DMS114 treated with DMSO at 0.1 percent for 48 hours (cell line): ENCODE data around the gene FBXO33.
"Not testable (repeated sequence)": the region's sequence is repeated elsewhere in the genome, so short reads cannot be mapped to it uniquely, and the experiment has no call there.

ENCODE experiments used
- DNase-seq: peaks from one replicate; lab custom pipeline; 2025; ENCODE audit not compliant: unreplicated experiment; lab: John Stamatoyannopoulos, UW

The FBXO33 gene

DNA sequence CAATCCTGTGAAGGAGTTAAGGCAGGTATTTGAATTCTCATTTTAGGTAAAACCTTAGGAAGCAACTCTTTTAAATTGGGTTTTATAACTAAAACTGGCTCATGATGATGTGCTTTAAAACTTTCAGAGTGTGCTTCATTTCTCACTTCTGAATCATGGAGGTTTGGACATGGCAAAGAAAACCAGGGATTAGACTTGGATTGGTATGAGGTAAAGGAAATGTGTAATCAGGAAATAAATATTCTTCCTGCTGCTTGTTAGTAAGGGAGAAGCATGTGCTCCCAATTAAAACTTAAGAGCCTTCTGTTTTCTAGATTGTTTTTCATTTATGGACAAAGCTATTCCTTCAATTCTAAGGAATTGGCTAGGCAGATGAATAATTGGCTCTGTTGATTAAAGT lies 57.4 kb downstream of the FBXO33 start:
- DNase-seq = no peak

DNA sequence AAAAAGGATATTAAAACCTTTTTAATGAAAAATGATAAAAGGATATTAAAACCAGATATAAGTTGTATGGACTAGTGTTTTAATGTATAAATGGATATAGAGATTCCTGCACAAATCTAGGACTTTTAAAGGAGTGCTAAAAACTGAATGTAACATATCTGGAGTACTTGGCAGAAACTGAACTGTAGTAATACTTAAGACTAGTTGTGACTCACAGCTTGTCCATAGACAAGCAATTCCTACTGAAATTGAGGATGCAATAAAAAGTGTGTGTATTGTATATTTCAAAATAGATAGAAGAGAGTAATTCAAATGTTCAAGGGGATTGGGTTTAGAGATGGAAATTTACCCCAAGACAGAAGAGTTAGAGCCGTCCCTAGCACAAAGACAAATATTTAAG lies 59.6 kb downstream of the FBXO33 start:
- no peak for DNase-seq

DNA sequence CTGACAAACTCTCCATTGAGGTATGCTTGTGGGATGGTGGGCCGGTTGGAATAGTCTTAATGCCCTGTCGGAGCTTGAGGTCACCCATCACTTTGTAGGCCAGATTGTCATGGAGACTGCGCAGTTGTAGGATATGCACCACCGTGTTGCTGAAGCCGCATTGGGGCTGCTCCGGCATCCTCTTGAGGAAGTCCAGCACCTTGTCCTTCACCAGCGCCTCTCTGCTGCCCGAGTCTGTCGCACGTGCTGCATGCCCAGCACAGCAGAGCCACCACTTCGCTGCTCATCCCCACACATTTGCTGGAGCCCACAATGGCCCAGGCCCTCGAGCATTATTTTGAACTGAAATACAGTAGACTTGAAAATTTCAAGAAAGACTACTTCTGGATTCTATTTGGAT lies 61.8 kb downstream of the FBXO33 start:
- DNase-seq = no peak

DNA sequence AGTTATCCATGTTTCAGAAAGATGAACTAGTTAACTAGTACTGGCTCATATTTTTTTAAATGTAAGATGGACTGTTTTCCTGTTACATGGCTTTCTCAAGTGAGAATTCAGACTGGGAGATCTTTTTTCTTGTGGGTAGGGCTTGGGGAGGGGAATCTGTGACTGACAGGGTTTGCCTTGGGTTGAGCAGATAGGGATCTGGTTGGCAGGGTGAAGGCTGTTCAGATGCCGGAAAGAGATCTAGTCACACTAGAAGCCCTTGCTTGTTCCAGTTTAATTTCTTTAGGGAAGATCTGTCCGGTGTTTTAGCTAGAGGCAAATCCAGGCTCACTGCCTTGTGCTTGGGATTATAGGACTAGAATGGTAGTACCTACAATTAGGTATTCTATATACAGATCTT lies 63.2 kb downstream of the FBXO33 start:
- no peak for DNase-seq

DNA sequence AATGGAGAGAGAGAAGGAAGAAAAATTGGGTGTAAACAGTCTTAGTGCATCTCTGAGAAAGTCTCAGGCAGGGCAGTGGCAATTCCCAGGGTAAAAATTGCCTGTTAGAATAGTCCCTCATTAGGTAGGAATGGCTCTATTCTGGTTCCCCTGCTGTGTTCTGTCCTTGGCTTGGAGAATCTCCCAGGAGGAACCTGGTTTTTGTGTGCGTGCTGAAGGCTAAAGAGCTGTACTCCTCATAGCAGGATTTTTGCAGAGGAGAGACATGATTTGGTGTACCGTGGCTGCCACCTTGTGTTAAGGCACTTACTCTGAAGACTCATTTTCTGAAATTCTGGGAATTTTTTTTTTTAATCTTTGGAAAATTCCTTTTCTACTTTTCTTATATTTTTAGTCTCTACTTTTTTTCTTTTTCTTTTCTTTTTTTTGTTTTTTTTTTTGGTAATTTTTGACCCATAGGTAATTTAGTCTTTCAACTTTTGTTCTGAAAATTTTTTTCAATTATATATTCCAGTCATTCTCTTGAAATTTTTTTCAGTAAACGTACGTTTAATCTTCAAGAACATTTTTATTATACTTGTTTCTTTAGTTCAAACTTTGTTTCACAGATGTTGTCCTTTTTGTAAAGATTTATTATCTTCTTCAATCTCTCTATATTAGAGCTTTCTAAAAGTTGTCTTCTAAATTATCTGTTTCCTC lies 63.8 kb downstream of the FBXO33 start:
- DNase-seq = peak; percentile 55

DNA sequence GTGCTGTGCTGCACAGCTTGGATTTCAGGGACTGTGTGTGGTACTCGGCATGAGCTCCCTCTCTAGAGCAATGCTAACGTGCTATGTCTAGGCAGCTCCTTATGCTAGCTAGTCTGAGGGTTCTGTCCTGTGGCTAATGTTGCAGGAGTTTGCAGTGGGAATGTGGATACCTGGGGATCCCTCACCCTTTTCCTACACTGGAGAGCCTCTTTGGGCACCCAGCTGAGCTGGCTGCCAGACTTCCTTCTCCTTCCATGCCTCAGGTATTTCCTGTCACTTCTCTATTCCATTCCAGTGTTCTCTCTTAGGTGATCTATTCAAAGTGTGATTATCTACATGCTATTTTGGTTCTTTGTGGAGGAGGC lies 64.9 kb downstream of the FBXO33 start:
- DNase-seq = no peak

DNA sequence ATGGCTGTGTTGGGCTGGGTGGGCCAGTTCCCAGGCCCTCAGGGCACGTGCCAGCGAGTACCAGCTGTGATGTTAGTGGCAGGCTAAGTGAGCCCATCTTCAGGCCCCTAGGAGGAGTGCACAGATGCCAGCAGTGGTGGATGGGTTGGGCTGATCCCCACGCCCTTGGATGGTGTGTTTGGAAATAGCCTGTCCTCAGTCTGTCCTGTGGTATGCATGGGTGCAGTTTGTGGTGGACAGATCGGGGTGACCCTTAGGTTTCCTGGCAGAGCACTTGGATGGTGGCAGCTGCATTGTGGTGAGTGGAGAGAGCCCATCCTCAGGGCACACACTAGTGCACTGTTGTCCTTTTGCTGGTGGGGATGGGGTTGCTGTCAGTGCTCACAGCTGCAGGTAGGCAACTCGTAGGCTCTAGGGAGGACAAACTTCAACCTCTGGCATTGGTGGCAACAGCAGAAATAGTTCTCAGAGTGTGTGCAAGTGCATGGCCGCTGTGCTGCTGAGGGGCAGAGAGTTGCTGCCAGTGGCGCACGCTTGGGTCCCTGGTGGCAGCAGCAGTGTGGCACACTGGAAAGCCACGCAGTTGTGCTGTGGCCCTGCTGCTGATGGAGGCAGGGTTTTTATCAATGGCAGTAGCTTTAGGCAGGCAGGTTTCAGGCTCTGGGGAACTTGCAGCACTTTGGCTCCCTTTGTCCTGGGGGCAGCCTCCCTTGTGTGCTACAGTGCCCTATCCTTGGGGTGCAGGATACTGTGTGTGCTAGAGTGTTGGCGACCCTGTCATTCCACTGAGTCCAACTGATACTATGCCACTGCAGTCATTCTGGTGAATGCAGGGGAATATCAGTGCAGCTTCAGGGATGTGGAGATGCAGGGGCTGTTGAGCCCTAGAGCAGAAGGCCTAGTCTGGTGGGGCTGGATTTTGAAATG lies 65.5 kb downstream of the FBXO33 start:
- DNase-seq = no peak

DNA sequence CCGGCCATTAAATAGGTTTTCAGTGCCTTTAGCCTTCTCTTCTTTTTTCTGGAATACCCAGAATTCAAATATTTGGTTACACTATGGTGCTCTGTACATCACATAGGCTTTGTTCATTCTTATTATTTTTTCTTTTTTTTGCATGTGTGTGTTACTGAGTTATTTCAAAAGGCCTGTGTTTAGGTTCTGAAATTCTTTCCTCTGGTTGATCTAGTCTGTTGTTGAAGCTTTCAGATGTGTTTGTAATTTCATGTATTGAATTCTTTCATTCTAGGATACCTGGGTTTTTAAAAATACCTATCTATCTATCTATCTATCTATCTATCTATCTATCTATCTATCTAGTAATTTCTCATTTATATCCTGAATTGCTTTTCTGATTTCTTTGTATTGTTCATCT lies 66.9 kb downstream of the FBXO33 start:
- DNase-seq = no peak

DNA sequence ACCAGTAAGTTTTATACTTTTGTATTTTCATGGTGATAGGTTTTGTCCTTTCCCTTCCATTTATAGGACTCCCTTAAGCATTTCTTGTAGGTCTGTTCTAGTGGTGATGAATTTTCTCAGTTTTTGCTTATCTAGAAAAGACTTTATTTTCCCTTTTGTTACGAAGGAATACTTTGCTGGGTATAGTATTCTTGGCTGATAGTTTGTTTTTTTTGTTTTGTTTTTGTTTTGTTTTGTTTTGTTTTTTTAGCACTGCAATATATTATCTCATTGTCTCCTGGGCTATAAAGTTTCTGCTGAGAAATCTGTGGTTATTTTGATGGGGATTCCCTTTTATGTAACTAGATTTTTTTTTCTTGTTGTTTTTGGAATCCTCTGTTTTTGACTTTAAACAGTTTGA lies 67.7 kb downstream of the FBXO33 start:
- no peak for DNase-seq

DNA sequence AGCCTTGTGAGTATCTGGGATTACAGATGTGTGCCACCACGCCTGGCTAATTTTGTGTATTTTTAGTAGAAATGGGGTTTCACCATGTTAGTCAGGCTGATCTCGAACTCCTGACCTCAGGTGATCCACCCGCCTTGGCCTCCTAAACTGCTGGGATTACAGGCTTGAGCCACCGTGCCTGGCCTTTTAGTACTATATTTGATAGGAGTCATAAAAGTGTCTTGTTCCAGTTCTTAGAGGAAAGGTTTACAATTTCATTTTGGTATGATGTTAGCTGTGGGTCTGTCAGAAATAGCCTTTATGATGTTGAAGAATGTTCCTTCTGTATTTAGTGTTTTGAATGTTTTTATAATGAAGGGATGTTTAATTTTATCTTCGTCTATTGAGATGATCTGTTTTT lies 70.7 kb downstream of the FBXO33 start:
- not testable (repeated sequence) for DNase-seq

DNA sequence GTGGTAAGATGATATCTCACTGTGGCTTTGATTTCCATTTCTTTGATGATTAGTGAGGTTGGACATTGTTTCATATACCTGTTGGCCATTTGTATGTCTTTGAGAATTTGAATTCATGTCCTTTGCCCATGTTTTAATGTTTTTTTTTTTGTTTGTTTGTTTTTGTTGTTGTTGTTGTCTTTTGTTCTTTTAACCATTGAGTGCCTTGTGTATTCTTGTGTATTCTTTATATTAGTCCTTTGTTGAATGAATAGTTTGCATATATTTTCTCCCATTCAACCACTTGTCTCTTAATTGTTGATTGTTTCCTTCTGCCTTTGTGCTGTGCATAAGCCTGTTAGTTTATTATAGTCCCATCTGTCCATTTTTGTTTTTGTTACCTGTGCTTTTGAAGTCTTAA lies 71.9 kb downstream of the FBXO33 start:
- no peak for DNase-seq

DNA sequence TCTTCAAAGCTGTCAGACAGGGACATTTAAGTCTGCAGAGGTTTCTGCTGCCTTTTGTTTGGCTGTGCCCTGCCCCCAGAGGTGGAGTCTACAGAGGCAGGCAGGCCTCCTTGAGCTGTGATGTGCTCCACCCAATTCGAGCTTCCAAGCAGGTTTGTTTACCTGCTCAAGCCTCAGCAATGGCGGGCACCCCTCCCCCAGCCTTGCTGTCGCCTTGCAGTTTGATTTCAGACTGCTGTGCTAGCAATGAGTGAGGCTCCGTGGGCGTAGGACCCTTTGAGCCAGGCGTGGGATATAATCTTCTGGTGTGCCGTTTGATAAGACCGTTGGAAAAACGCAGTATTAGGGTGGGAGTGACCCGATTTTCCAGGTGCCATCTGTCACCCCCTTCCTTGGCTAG lies 73.2 kb downstream of the FBXO33 start:
- DNase-seq = not testable (repeated sequence)

DNA sequence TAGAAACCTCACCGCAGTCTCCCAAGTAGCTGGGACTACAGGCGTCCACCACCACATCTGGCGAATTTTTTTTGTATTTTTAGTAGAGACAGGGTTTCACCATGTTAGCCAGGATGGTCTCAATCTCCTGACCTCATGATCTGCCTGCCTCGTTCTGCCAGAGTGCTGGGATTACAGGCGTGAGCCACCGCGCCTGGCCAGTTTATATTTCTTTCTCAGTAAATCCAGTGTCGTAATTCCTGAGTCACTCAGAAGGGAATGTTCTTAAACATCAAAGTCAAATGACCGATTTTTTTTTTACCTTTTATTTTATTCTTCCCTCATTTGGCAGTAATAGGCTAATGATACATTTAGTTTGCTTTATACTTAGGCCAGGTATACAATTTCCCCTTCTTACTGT lies 80.5 kb downstream of the FBXO33 start:
- no peak for DNase-seq

DNA sequence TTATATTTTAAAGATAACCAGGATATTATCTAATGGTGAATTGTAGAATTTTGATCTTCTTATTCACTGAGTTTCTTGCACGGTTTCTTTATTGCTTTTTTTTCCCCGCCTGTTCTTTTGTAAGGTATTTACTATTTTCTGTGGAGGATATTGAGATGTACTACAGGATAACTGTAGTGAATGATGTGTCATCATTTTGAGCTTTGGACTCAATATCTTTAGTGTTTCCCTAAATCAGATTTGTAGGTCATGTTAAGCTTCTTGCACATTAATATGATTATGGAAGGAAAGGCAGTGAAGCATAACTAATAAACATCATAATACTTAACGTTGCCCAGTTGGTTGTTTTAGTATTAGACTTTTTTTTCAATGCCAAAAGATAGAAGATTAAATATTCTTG lies 81.4 kb downstream of the FBXO33 start:
- no peak for DNase-seq
